ENCODE data around the gene CCDC15. TPM values are rescaled to one million over a fixed set of nuclear protein-coding genes. Genes with fewer than 3 reads are reported as not detected.

The CCDC15 gene
- total and polyA plus RNA-seq, 2 of the 4 experiments (the other 2 are of a cell fraction), result 1.1 to 2.0 TPM

DNA sequence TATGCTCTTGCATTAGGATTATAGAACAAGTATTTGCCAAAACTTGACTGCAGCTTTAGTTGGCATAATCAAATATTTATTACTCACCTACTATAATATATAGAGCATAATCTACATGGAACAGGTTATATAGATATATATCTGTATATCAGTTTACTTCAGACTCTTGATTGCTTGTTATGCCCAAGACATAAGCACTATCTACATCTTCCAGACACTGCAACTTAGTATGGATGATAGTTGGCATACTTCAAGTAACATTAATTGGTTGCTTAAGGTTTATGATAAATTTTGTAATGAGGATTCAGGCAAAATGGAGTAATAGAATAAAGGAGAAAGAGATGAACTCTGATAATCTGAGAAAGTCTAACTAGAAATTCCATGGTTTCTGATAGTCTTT is 1.0 kb downstream of the CCDC15 start:
- dilution Hi-C loops (cut with HindIII; ENCODE audit: low sequenced_read_pairs, unreplicated experiment), result no loop called here
- ChIA-PET POLR2A (ENCODE audit: unreplicated experiment) (interaction anchor here (1.0 kb wide), 1 partner anchor 79 kb away, joined by 3 read pairs; no protein-coding TSS in a partner anchor), CTCF (interaction anchor here (0.7 to 1.4 kb wide), 2 partner anchors 188 to 557 kb away, joined by 3 read pairs; no protein-coding TSS in a partner anchor)
- H2BK5ac ChIP-seq (ENCODE audit: low read depth, low read length, poor library complexity, severe bottlenecking), result no peak overlapping the region
- H4K8ac ChIP-seq (ENCODE audit: low read depth in 2 of 2, low read length in 2 of 2), result peak overlapping the region in 1 of 2 experiments; percentile 66; a peak in 2 of 4 replicates
- H3K9me1 ChIP-seq (ENCODE audit: insufficient read depth, low read length), result no peaks in the 10 kb centered on the region
- H4K5ac ChIP-seq (ENCODE audit: low read depth, low read length), result no peak overlapping the region
- H3K36me3 ChIP-seq (ENCODE audit: control insufficient read depth, insufficient read depth, low read length), result no peaks in the 10 kb centered on the region
- peaks cover 2% of the 10 kb centered on the region; the same call in 1 of the 2 replicates for H3K4me1 ChIP-seq (ENCODE audit: control insufficient read depth, insufficient read depth, low read length)
- intact Hi-C loops (cut with micrococcal nuclease), result loop anchor here (2.0 kb wide), 1 partner anchor 118 kb away; no protein-coding TSS in a partner anchor
- no peak overlapping the region for H2AFZ ChIP-seq (replicated peaks; ENCODE audit: low read length, poor library complexity)
- no peak overlapping the region for H3K9ac ChIP-seq (ENCODE audit: low read depth, low read length)
- no peaks in the 10 kb centered on the region for H3K9me3 ChIP-seq (ENCODE audit: control insufficient read depth, insufficient read depth, low read length)
- in situ Hi-C loops (cut with MboI; ENCODE audit: low sequenced_read_pairs), result no loop called here
- DNase-seq (no peak), ATAC-seq (ENCODE audit: low read depth) (no peak)
- no peak overlapping the region for H3K27ac ChIP-seq (ENCODE audit: insufficient read depth, low read length)
- H3K4me3 ChIP-seq (ENCODE audit: insufficient read depth, low read depth, low read length), result no peak overlapping the region
- H3K79me1 ChIP-seq (ENCODE audit: low read depth in 1 of 2, low read length in 2 of 2), result peaks cover 0 to 8% of the 10 kb centered on the region in 2 experiments; a peak in 2 of 4 replicates
- TF ChIP-seq NFE2L2 (IDR thresholded peaks at IDR 0.05; ENCODE audit: low read depth, low read length), result no peak
- TF ChIP-seq ELK1 (IDR thresholded peaks at IDR 0.05; ENCODE audit: borderline replicate concordance, low read depth, low read length), result no peak
- TF ChIP-seq CHD1 (IDR thresholded peaks at IDR 0.05; ENCODE audit: low read depth, low read length), result no peak
- no peak for TF ChIP-seq BHLHE40 (IDR thresholded peaks at IDR 0.05; ENCODE audit: low read depth, low read length)
- TF ChIP-seq MAFK (IDR thresholded peaks at IDR 0.05; ENCODE audit: low read depth, low read length), result no peak
- TF ChIP-seq FOS (IDR thresholded peaks at IDR 0.05; ENCODE audit: low read depth, low read length), result no peak
- TF ChIP-seq, protein P1, sequence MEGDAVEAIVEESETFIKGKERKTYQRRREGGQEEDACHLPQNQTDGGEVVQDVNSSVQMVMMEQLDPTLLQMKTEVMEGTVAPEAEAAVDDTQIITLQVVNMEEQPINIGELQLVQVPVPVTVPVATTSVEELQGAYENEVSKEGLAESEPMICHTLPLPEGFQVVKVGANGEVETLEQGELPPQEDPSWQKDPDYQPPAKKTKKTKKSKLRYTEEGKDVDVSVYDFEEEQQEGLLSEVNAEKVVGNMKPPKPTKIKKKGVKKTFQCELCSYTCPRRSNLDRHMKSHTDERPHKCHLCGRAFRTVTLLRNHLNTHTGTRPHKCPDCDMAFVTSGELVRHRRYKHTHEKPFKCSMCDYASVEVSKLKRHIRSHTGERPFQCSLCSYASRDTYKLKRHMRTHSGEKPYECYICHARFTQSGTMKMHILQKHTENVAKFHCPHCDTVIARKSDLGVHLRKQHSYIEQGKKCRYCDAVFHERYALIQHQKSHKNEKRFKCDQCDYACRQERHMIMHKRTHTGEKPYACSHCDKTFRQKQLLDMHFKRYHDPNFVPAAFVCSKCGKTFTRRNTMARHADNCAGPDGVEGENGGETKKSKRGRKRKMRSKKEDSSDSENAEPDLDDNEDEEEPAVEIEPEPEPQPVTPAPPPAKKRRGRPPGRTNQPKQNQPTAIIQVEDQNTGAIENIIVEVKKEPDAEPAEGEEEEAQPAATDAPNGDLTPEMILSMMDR (conservative IDR thresholded peaks at IDR 0.05; ENCODE audit: low read depth, low read length), result no peak
- TF ChIP-seq SMC3 (IDR thresholded peaks at IDR 0.05; ENCODE audit: low read depth, low read length), result no peak
- TF ChIP-seq MXI1 (IDR thresholded peaks at IDR 0.05; ENCODE audit: borderline replicate concordance, low read depth, low read length), result no peak
- TF ChIP-seq POLR2A (IDR thresholded peaks at IDR 0.05; ENCODE audit: low read depth, low read length), result no peak
- TF ChIP-seq RFX5 (IDR thresholded peaks at IDR 0.05; ENCODE audit: low read depth, low read length), result no peak
- no peak for TF ChIP-seq RAD21 (IDR thresholded peaks at IDR 0.05; ENCODE audit: low read length)
- TF ChIP-seq, protein P2, sequence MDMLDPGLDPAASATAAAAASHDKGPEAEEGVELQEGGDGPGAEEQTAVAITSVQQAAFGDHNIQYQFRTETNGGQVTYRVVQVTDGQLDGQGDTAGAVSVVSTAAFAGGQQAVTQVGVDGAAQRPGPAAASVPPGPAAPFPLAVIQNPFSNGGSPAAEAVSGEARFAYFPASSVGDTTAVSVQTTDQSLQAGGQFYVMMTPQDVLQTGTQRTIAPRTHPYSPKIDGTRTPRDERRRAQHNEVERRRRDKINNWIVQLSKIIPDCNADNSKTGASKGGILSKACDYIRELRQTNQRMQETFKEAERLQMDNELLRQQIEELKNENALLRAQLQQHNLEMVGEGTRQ (IDR thresholded peaks at IDR 0.05; ENCODE audit: low read depth, low read length), result no peak
- TF ChIP-seq RCOR1 (IDR thresholded peaks at IDR 0.05; ENCODE audit: insufficient replicate concordance, low read length), result no peak
- no peak for TF ChIP-seq MAZ (IDR thresholded peaks at IDR 0.05; ENCODE audit: borderline replicate concordance, low read depth, low read length)
- TF ChIP-seq CEBPB (IDR thresholded peaks at IDR 0.05; ENCODE audit: low read depth, low read length), result no peak
- H2BK120ac ChIP-seq (ENCODE audit: low read depth, low read length), result no peak overlapping the region
- no peak overlapping the region for H3K23ac ChIP-seq (ENCODE audit: low read depth, low read length)
- H3K56ac ChIP-seq (ENCODE audit: extremely low read depth, insufficient read depth, low read length), result no peak overlapping the region
- no TSS peak for BruUV-seq (replicated peaks)
- H2AK9ac ChIP-seq (replicated peaks; ENCODE audit: low read depth, low read length, poor library complexity), result no peak overlapping the region
- no peak overlapping the region for H3K4me2 ChIP-seq (ENCODE audit: low read depth, low read length)
- H3K18ac ChIP-seq (ENCODE audit: low read depth, low read length), result no peak overlapping the region
- H3K14ac ChIP-seq (replicated peaks; ENCODE audit: low read depth, low read length), result no peak overlapping the region
- no peaks in the 10 kb centered on the region for H3K27me3 ChIP-seq (ENCODE audit: control insufficient read depth, insufficient read depth, low read length)
- H2BK15ac ChIP-seq (ENCODE audit: low read depth, low read length), result 0 out of 3 replicates have a peak overlapping the region, but pooled peaks have one; percentile 4
- H4K91ac ChIP-seq (ENCODE audit: insufficient read depth, low read depth, low read length), result no peak overlapping the region
- H2BK20ac ChIP-seq (ENCODE audit: low read depth, low read length), result no peak overlapping the region
- H3K4ac ChIP-seq (ENCODE audit: low read depth, low read length), result no peak overlapping the region
- no peaks in the 10 kb centered on the region for H4K20me1 ChIP-seq (ENCODE audit: insufficient read depth, low read length)
- no peak overlapping the region for H2AK5ac ChIP-seq (ENCODE audit: low read depth, low read length)

Measured in IMR-90 (cell line).